Neuronal stem cell (in vitro differentiated cells): ENCODE data around the gene FRY.
"Not testable (repeated sequence)": the region's sequence is repeated elsewhere in the genome, so short reads cannot be mapped to it uniquely, and the experiment has no call there.

ENCODE experiments used
- DNase-seq: peaks from one replicate; pipeline ENCODE4 v3.0.0-alpha.2; 2013; ENCODE audit warnings: low spot score
- H2AFZ ChIP-seq: one replicate; pipeline ENCODE4 v1.6.1; 2013; ENCODE audit warnings: mild to moderate bottlenecking, low read length, inconsistent platforms
- H2AK5ac ChIP-seq: 2 replicates; pipeline ENCODE4 v1.6.1; 2013; ENCODE audit warnings: low read depth, mild to moderate bottlenecking, inconsistent platforms, low read length, moderate library complexity, mixed read lengths
- H2BK120ac ChIP-seq: 2 replicates; pipeline ENCODE4 v1.6.1; 2013; ENCODE audit warnings: low read depth, mild to moderate bottlenecking, inconsistent platforms, low read length, moderate library complexity, mixed read lengths
- H2BK12ac ChIP-seq: one replicate; pipeline ENCODE4 v1.6.1; 2013; ENCODE audit warnings: low read length, inconsistent platforms
- H2BK15ac ChIP-seq: 2 replicates; pipeline ENCODE4 v1.6.1; 2013; ENCODE audit warnings: mild to moderate bottlenecking, low read length, inconsistent platforms, mixed read lengths
- H2BK5ac ChIP-seq: one replicate; pipeline ENCODE4 v1.6.1; 2013; ENCODE audit warnings: inconsistent platforms, mild to moderate bottlenecking, low read length, moderate library complexity
- H3K14ac ChIP-seq: one replicate; pipeline ENCODE4 v1.6.1; 2013; ENCODE audit warnings: low read length, inconsistent platforms
- H3K18ac ChIP-seq: 2 replicates; pipeline ENCODE4 v1.6.1; 2013; ENCODE audit warnings: low read length, inconsistent platforms
- H3K23ac ChIP-seq: 2 replicates; pipeline ENCODE4 v1.6.1; 2013; ENCODE audit warnings: low read depth, mild to moderate bottlenecking, mixed read lengths, low read length, inconsistent platforms; ENCODE audit not compliant: poor library complexity
- H3K27ac ChIP-seq: replicated peaks from 3 replicates; pipeline ENCODE4 v1.5.1; 2013; ENCODE audit warnings: low read length, inconsistent platforms
- H3K27me3 ChIP-seq, 3 experiments: 2 replicates each; pipeline ENCODE4 v1.6.1; 2013; ENCODE audit warnings: low read length in 3 of 3, mild to moderate bottlenecking in 2 of 3, inconsistent platforms in 1 of 3, low read depth in 1 of 3, mixed read lengths in 1 of 3, moderate library complexity in 1 of 3; ENCODE audit not compliant: control insufficient read depth in 3 of 3, insufficient read depth in 3 of 3
- H3K36me3 ChIP-seq, 2 donors: replicated peaks in 1 of 2; 2 replicates each; pipeline ENCODE4 v1.6.1; 2013; ENCODE audit warnings: low read length in 2 of 2; ENCODE audit not compliant: control insufficient read depth in 2 of 2, insufficient read depth in 2 of 2
- H3K4ac ChIP-seq: 2 replicates; pipeline ENCODE4 v1.6.1; 2013; ENCODE audit warnings: inconsistent platforms, mild to moderate bottlenecking, low read length, moderate library complexity
- H3K4me1 ChIP-seq, 2 donors: 1 replicate in 1 of 2; 2 replicates in 1 of 2; pipeline ENCODE4 v1.6.1; 2013; ENCODE audit warnings: low read length in 2 of 2, low read depth in 1 of 2; ENCODE audit not compliant: control insufficient read depth in 2 of 2, insufficient read depth in 1 of 2
- H3K4me2 ChIP-seq: one replicate; pipeline ENCODE4 v1.6.1; 2013; ENCODE audit warnings: mild to moderate bottlenecking, low read length, inconsistent platforms; ENCODE audit not compliant: insufficient read depth, poor library complexity, severe bottlenecking
- H3K4me3 ChIP-seq, 2 donors: 2 replicates each; pipeline ENCODE4 v1.5.1; 2013; ENCODE audit warnings: low read length in 2 of 2, mild to moderate bottlenecking in 2 of 2, inconsistent platforms in 1 of 2, moderate library complexity in 1 of 2
- H3K79me1 ChIP-seq: one replicate; pipeline ENCODE4 v1.6.1; 2013; ENCODE audit warnings: low read depth, mild to moderate bottlenecking, inconsistent platforms, low read length, moderate library complexity
- H3K9ac ChIP-seq: one replicate; pipeline ENCODE4 v1.6.1; 2013; ENCODE audit warnings: mild to moderate bottlenecking, low read depth, low read length, inconsistent platforms; ENCODE audit not compliant: poor library complexity
- H3K9me3 ChIP-seq, 2 donors: replicated peaks in 1 of 2; 2 replicates each; pipeline versions ENCODE3 to v1.6.1; 2013; ENCODE audit warnings: low read length in 2 of 2, mild to moderate bottlenecking in 2 of 2, inconsistent platforms in 1 of 2, low read depth in 1 of 2, mixed read lengths in 1 of 2, moderate library complexity in 1 of 2; ENCODE audit not compliant: control insufficient read depth in 2 of 2, insufficient read depth in 1 of 2
- H4K8ac ChIP-seq: one replicate; pipeline ENCODE4 v1.6.1; 2013; ENCODE audit warnings: low read depth, mild to moderate bottlenecking, inconsistent platforms, low read length, moderate library complexity
- H4K91ac ChIP-seq: one replicate; pipeline ENCODE4 v1.6.1; 2013; ENCODE audit warnings: low read length, low read depth, mild to moderate bottlenecking, inconsistent platforms; ENCODE audit not compliant: poor library complexity
- WGBS, 2 donors: extraction: QIAGEN DNeasy Blood & Tissue Kit; methylation state at CpG; one replicate each; pipeline ENCODE4 v1.1.7; 2013; ENCODE audit warnings: missing lambda C conversion rate in 2 of 2, mixed read lengths in 1 of 2; ENCODE audit not compliant: insufficient read length in 2 of 2, insufficient replicate concordance in 1 of 2; ENCODE audit errors: extremely low coverage in 2 of 2; 5-methylcytosine and 5-hydroxymethylcytosine counted together

FRY gene

DNA sequence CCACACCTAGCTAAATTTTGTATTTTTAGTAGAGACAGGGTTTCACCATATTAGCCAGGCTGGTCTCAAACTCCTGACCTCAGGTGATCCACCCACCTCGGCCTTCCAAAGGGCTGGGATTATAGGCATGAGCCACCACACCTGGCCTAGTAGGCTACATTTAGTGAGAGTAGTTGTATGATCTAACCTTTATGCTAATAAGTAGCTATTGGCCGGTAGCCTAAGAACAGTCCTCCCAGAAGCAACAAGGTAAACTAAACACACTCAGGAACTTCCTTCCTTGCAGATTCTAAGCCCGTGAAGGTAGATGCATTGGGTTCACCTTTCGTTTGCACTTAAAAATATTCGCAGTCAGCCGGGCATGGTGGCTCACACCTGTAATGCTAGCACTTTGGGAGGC, 25.8 kb downstream of the FRY start:
- H2AK5ac ChIP-seq, H3K9ac ChIP-seq, H2AFZ ChIP-seq, H4K8ac ChIP-seq, DNase-seq, H2BK5ac ChIP-seq, H4K91ac ChIP-seq, H2BK120ac ChIP-seq, H3K18ac ChIP-seq, H3K27me3 ChIP-seq, H3K4me3 ChIP-seq, H2BK15ac ChIP-seq, H3K23ac ChIP-seq, H3K14ac ChIP-seq, H3K4me1 ChIP-seq, H3K79me1 ChIP-seq, H3K4me2 ChIP-seq, H3K4ac ChIP-seq, H3K36me3 ChIP-seq, H3K9me3 ChIP-seq, H2BK12ac ChIP-seq, H3K27ac ChIP-seq: not testable (repeated sequence)
- no CpG with 5 or more reads among the region's 6 CpGs for WGBS, 2 donors

DNA sequence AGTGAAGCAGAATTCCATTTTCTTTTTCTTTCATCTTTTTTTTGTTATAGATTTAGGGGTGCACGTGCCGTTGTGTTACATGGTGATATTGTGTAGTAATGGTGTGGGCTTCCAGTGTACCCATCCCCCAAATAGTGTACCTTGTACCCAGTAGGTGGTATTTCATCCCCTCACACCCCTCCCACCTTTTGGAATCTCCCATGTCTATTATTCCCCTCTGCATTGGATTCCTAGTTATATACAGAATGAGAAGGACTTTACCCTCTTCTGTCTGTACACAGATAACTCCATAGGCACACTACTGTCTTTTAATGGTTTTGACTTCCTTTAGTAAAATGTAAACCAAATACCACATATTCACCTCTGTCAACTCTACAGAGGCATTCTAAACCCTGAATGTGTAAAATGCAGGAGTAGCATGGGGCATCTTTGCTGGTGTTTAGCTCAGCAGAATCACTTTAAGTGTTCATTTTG, 28.0 kb downstream of the FRY start:
- Histone ChIP-seq H3K23ac (no peak overlapping the region), H3K4ac (no peak overlapping the region), H3K9me3 (no peaks in the 10 kb centered on the region), H2AFZ (no peak overlapping the region), H2BK5ac (no peak overlapping the region), H3K18ac (no peak overlapping the region), H3K4me3 (no peak overlapping the region), H3K27ac (no peak overlapping the region), H4K91ac (no peak overlapping the region), H2BK15ac (no peak overlapping the region), H2AK5ac (no peak overlapping the region), H3K79me1 (peaks cover 1% of the 10 kb centered on the region), H2BK120ac (no peak overlapping the region), H3K9ac (no peak overlapping the region), H3K36me3 (no peaks in the 10 kb centered on the region), H3K4me2 (no peak overlapping the region), H3K14ac (no peak overlapping the region), H4K8ac (no peak overlapping the region), H2BK12ac (no peak overlapping the region), H3K4me1 (peaks cover 0 to 12% of the 10 kb centered on the region in 2 donors), H3K27me3 (no peaks in the 10 kb centered on the region)
- DNase-seq: no peak
- WGBS, 2 donors: no CpG with 5 or more reads among the region's 2 CpGs

DNA sequence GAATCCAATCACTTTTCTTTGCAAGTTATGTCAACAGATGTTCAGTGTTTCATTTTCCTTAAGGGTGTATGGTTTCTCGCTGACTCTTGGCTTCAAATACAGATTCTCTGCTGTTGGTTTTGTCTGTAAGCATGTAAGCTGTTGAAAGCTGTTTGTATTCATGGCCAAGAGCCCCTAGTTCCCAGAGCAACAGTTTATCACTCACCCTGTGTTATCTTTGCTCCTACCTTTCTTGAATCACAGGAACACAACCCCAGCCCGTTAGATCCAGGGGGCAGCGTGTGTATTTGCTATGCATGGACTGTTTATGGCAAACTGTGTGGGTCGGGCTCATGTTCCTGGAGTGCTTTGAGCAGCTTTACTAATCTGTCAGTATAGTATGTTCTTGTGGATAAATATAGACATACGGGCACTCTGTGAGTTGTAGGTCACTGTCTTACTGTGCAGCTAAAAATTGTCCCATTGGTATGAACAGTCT, 28.9 kb downstream of the FRY start:
- no peak overlapping the region for H4K91ac ChIP-seq
- H2BK5ac ChIP-seq: no peak overlapping the region
- no peak for DNase-seq
- no CpG with 5 or more reads among the region's 5 CpGs for WGBS, 2 donors
- H3K14ac ChIP-seq: no peak overlapping the region
- no peaks in the 10 kb centered on the region for H3K36me3 ChIP-seq
- no peaks in the 10 kb centered on the region for H3K27me3 ChIP-seq
- H3K9me3 ChIP-seq: no peaks in the 10 kb centered on the region
- no peak overlapping the region for H3K23ac ChIP-seq
- H3K4ac ChIP-seq: no peak overlapping the region
- H2AFZ ChIP-seq: peak overlapping the region; percentile 54
- H3K4me3 ChIP-seq: no peak overlapping the region
- no peaks in the 10 kb centered on the region for H3K79me1 ChIP-seq
- H4K8ac ChIP-seq: no peak overlapping the region
- H3K18ac ChIP-seq: no peak overlapping the region
- H2BK12ac ChIP-seq: no peak overlapping the region
- H2BK120ac ChIP-seq: no peak overlapping the region
- H3K4me2 ChIP-seq: no peak overlapping the region
- H3K4me1 ChIP-seq: peaks cover 0 to 12% of the 10 kb centered on the region in 2 donors
- no peak overlapping the region for H3K9ac ChIP-seq
- no peak overlapping the region for H3K27ac ChIP-seq
- no peak overlapping the region for H2BK15ac ChIP-seq
- no peak overlapping the region for H2AK5ac ChIP-seq

DNA sequence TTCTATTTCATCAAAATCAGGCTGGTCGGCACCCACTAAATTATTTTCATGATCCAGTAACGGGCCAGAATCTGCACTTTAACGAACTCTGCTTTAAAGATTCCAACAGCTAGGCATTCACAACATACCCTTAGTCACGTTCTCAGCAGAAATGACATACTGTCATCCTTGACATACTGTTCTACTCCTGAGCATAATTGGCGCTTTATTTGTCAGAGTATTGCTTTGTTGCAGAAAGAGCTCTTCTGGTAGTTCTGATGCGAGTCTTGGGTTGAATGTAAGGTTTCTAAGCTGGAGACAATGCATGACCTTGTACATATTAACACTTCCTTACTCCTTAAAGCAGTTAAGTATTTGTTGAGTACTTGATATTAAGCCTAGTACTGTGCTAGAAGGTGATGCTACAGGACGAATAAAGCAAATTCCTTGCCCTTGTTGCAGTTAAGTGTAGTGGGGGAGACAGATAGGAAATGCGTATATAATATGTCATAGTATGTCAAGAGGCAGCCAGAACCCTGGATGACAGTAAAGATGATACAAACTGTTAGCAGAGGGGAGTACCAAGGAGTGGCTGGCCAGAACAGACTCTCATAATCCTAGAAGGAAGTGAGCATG, 32.2 kb downstream of the FRY start:
- Histone ChIP-seq H3K36me3 (no peaks in the 10 kb centered on the region), H4K8ac (no peak overlapping the region), H2BK12ac (no peak overlapping the region), H3K79me1 (no peaks in the 10 kb centered on the region), H3K4me2 (no peak overlapping the region), H3K4me1 (peaks cover 0 to 12% of the 10 kb centered on the region in 2 donors), H3K9me3 (no peaks in the 10 kb centered on the region), H3K4me3 (no peak overlapping the region), H2AK5ac (no peak overlapping the region), H3K9ac (no peak overlapping the region), H3K27ac (no peak overlapping the region), H2BK15ac (no peak overlapping the region), H3K18ac (no peak overlapping the region), H2BK5ac (no peak overlapping the region), H3K23ac (no peak overlapping the region), H3K14ac (no peak overlapping the region), H3K27me3 (no peaks in the 10 kb centered on the region), H2BK120ac (no peak overlapping the region), H2AFZ (no peak overlapping the region), H4K91ac (no peak overlapping the region), H3K4ac (no peak overlapping the region)
- no CpG with 5 or more reads among the region's 8 CpGs for WGBS, 2 donors
- no peak for DNase-seq
